Adrenal gland (tissue), 12 donors: ENCODE data around the gene CORO2A. TPM values are rescaled to one million over a fixed set of nuclear protein-coding genes. Genes with fewer than 3 reads are reported as not detected.

Experiments used
- DNase-seq, 7 donors: peaks; one replicate each; pipeline ENCODE4 v3.0.0-alpha.2; 2019 to 2020
- H3K27ac ChIP-seq, 5 donors: fragments of 200-600 bp; sonication (generic) in 4 of 5; 1 replicate in 3 of 5; 2 replicates in 2 of 5; pipeline versions ENCODE4 v1.5.1 to v1.8.0; 2016 to 2020; ENCODE audit warnings: mild to moderate bottlenecking in 1 of 5
- H3K27me3 ChIP-seq: fragments of 200-600 bp; 2 replicates; pipeline ENCODE4 v1.8.0; 2021
- H3K36me3 ChIP-seq, 2 donors: fragments of 200-600 bp; replicated peaks in 1 of 2; 1 replicate in 1 of 2; 2 replicates in 1 of 2; pipeline versions ENCODE4 v1.5.1 to v1.8.0; 2018 to 2022
- H3K4me1 ChIP-seq, 2 donors: fragments of 200-600 bp; replicated peaks in 1 of 2; 1 replicate in 1 of 2; 2 replicates in 1 of 2; pipeline versions ENCODE4 v1.5.1 to v1.8.0; 2018 to 2021
- H3K4me3 ChIP-seq, 4 donors: fragments of 200-600 bp; sonication (generic) in 3 of 4; one replicate each; pipeline ENCODE4 v1.5.1; 2016 to 2018
- H3K9me3 ChIP-seq, 3 donors: fragments of 200-600 bp; sonication (generic) in 1 of 3; replicated peaks in 1 of 3; 1 replicate in 2 of 3; 2 replicates in 1 of 3; pipeline versions ENCODE4 v1.5.1 to v1.8.0; 2016 to 2021
- CTCF ChIP-seq, 6 experiments: fragments of 450-650 bp in 4 of 6; fragments of 200-600 bp in 2 of 6; sonication (generic) in 1 of 6; IDR thresholded peaks; 1 replicate in 5 of 6; 2 replicates in 1 of 6; pipeline versions ENCODE4 v1.5.1 to v1.8.0; 2016 to 2021; ENCODE audit warnings: antibody characterized with exemption in 6 of 6, mild to moderate bottlenecking in 2 of 6, moderate library complexity in 1 of 6
- POLR2A ChIP-seq, 2 donors: fragments of 450-650 bp; IDR thresholded peaks; one replicate each; pipeline ENCODE4 v1.6.1; 2017; ENCODE audit warnings: antibody characterized with exemption in 2 of 2, mild to moderate bottlenecking in 2 of 2, moderate library complexity in 1 of 2
- WGBS, 4 donors: extraction: QIAGEN DNeasy Blood & Tissue Kit in 2 of 4; methylation state at CpG; one replicate each; pipeline versions ENCODE4 v1.1.5 to v1.1.7; 2013 to 2017; 5-methylcytosine and 5-hydroxymethylcytosine counted together
- intact Hi-C, 2 donors: fragments of 100-400 bp; cut with DNase I; formaldehyde crosslinking; loops; one replicate each; pipeline versions ENCODE4 v1.14.1 to v1.15.0; 2022 to 2023
- polyA plus RNA-seq, 3 donors: library from polyadenylated mRNA; stranded (reverse); fragments of 200-250 nt in 2 of 3; fragments of 350-450 nt in 1 of 3; fragmentation: Illumina TruSeq in 1 of 3; extraction: RNeasy Lipid Tissue Mini Kit (QIAGEN cat#74804) in 1 of 3; gene quantifications; one replicate each; pipeline ENCODE4 v1.2.3, GENCODE V29; 2013 to 2014
- total RNA-seq, 9 donors: library from RNA; depleted of rRNA in 4 of 9; stranded (reverse); fragments of >200 nt in 4 of 9; fragments of 120-200 nt in 1 of 9; fragmentation: NEBNext Ultra II Directional in 1 of 9; extraction: Animal tissue kit (Norgen Biotek cat#: 25700) in 1 of 9; gene quantifications; one replicate each; pipeline versions ENCODE4 v1.1.0 to v1.2.4, GENCODE V29; 2013 to 2023
- donor health status: healthy with polysubstance abuse.
- donor health status: Bipolar disorder and iron deficiency.
- donor health status: DM: yes; HTN: yes; CAD: no.
- donor health status: DM: no; HTN: no; CAD: no.
- donor health status: DM: no; HTN: no; CAD: no.
- donor health status: DM: yes; HTN: yes; CAD: no.

The CORO2A gene
- total and polyA plus RNA-seq, 12 donors, result 0.06 to 3.9 (median 1.2) TPM

- Histone ChIP-seq H3K4me1 (no peaks in the 10 kb centered on the region), H3K27ac (no peak overlapping the region), H3K4me3 (no peak overlapping the region), H3K9me3 (no peaks in the 10 kb centered on the region), H3K36me3 (no peaks in the 10 kb centered on the region), H3K27me3 (peaks cover 5% of the 10 kb centered on the region)
- WGBS, 4 donors, result 68 to 92% (median 79%) methylated on average over 3 to 6 of the region's 6 CpGs
- TF ChIP-seq POLR2A (IDR thresholded peaks at IDR 0.05) (no peak), CTCF (IDR thresholded peaks at IDR 0.05) (no peak)
- intact Hi-C loops, result no loop called here
- DNase-seq, result no peak
These were observed 32.6 kb downstream of the CORO2A start for GRCh38 chr9:98159790-98160189.

GRCh38 chr9:98159301-98159700 lies 33.1 kb downstream of the CORO2A start:
- DNase-seq, result no peak
- 68 to 78% (median 76%) methylated on average over 5 of the region's 5 CpGs for WGBS, 4 donors
- Histone ChIP-seq H3K27ac (no peak overlapping the region), H3K36me3 (no peaks in the 10 kb centered on the region), H3K4me1 (no peaks in the 10 kb centered on the region), H3K27me3 (peaks cover 5% of the 10 kb centered on the region), H3K4me3 (no peak overlapping the region), H3K9me3 (no peaks in the 10 kb centered on the region)
- intact Hi-C loops, result no loop called here
- TF ChIP-seq CTCF (IDR thresholded peaks at IDR 0.05) (no peak), POLR2A (IDR thresholded peaks at IDR 0.05) (no peak)

GRCh38 chr9:98158071-98158831 lies 34.2 kb downstream of the CORO2A start:
- no peaks in the 10 kb centered on the region for H3K36me3 ChIP-seq
- H3K4me1 ChIP-seq, result no peaks in the 10 kb centered on the region
- no peak overlapping the region for H3K27ac ChIP-seq
- TF ChIP-seq POLR2A (IDR thresholded peaks at IDR 0.05), result no peak
- no peak for TF ChIP-seq CTCF (IDR thresholded peaks at IDR 0.05)
- no peak overlapping the region for H3K4me3 ChIP-seq
- WGBS, 4 donors, result 72 to 81% (median 78%) methylated on average over 4 of the region's 4 CpGs
- peaks cover 5% of the 10 kb centered on the region for H3K27me3 ChIP-seq
- DNase-seq, result no peak
- no peaks in the 10 kb centered on the region for H3K9me3 ChIP-seq
- intact Hi-C loops, result no loop called here

- TF ChIP-seq CTCF (IDR thresholded peaks at IDR 0.05) (no peak), POLR2A (IDR thresholded peaks at IDR 0.05) (no peak)
- H3K9me3 ChIP-seq, result no peaks in the 10 kb centered on the region
- peaks cover 5% of the 10 kb centered on the region for H3K27me3 ChIP-seq
- no peak overlapping the region for H3K4me3 ChIP-seq
- intact Hi-C loops, result no loop called here
- no peak overlapping the region for H3K27ac ChIP-seq
- H3K36me3 ChIP-seq, result no peaks in the 10 kb centered on the region
- no peak for DNase-seq
- H3K4me1 ChIP-seq, result no peaks in the 10 kb centered on the region
- 84 to 94% (median 91%) methylated on average over 9 to 10 of the region's 10 CpGs for whole genome bisulfite sequencing, 4 donors
These were observed 35.1 kb downstream of the CORO2A start for GRCh38 chr9:98157372-98157771.
